Measurements from ENCODE around the gene CCDC85C.

CCDC85C gene

GRCh38 chr14:99604278-99604765 is 315 bp upstream of the CCDC85C start:
- H3K36me3 ChIP-seq (replicated peaks; ENCODE audit: low read depth, low read length), result no peaks in the 10 kb centered on the region

GRCh38 chr14:99602788-99603415 is 1.1 kb downstream of the CCDC85C start:
- H3K9me3 ChIP-seq (ENCODE audit: insufficient read depth, low read length), result no peaks in the 10 kb centered on the region
- no peaks in the 10 kb centered on the region for H3K36me3 ChIP-seq (replicated peaks; ENCODE audit: low read depth, low read length)
- peaks cover 8% of the 10 kb centered on the region for H3K4me1 ChIP-seq (ENCODE audit: low read length)
- H3K27ac ChIP-seq (ENCODE audit: low read length), result no peak overlapping the region
- TF ChIP-seq CTCF (IDR thresholded peaks at IDR 0.05; ENCODE audit: low read depth, low read length) (no peak), EZH2phosphoT487 (IDR thresholded peaks at IDR 0.05; ENCODE audit: low read depth) (no peak)
- H2AFZ ChIP-seq (ENCODE audit: low read depth, low read length), result no peak overlapping the region
- H3K4me3 ChIP-seq (ENCODE audit: low read length), result no peak overlapping the region
- H3K4me2 ChIP-seq (ENCODE audit: low read length), result no peak overlapping the region
- H3K79me2 ChIP-seq (ENCODE audit: low read length), result no peaks in the 10 kb centered on the region
- H3K9ac ChIP-seq (ENCODE audit: low read length), result no peak overlapping the region
- H4K20me1 ChIP-seq (ENCODE audit: insufficient read depth, low read length), result no peaks in the 10 kb centered on the region
- no peaks in the 10 kb centered on the region for H3K27me3 ChIP-seq (ENCODE audit: low read depth, low read length)

More at GRCh38 chr14:99604278-99604765, 315 bp upstream of the CCDC85C start:
- peak overlapping the region; percentile 97 for H3K9ac ChIP-seq (ENCODE audit: low read length)
- peak overlapping the region; percentile 71 for H3K27ac ChIP-seq (ENCODE audit: low read length)
- no peaks in the 10 kb centered on the region for H3K9me3 ChIP-seq (ENCODE audit: insufficient read depth, low read length)
- H4K20me1 ChIP-seq (ENCODE audit: insufficient read depth, low read length), result no peaks in the 10 kb centered on the region
- H3K79me2 ChIP-seq (ENCODE audit: low read length), result no peaks in the 10 kb centered on the region
- peaks cover 10% of the 10 kb centered on the region for H3K4me1 ChIP-seq (ENCODE audit: low read length)
- peak overlapping the region; percentile 95 for H3K4me3 ChIP-seq (ENCODE audit: low read length)
- TF ChIP-seq CTCF (IDR thresholded peaks at IDR 0.05; ENCODE audit: low read depth, low read length) (no peak), EZH2phosphoT487 (IDR thresholded peaks at IDR 0.05; ENCODE audit: low read depth) (no peak)
- H3K27me3 ChIP-seq (ENCODE audit: low read depth, low read length), result no peaks in the 10 kb centered on the region
- peak overlapping the region; percentile 90 for H3K4me2 ChIP-seq (ENCODE audit: low read length)
- H2AFZ ChIP-seq (ENCODE audit: low read depth, low read length), result 0 out of 2 replicates have a peak overlapping the region, but pooled peaks have one; percentile 65

- Histone ChIP-seq H3K4me2 (ENCODE audit: low read length) (no peak overlapping the region; the same call in none of the 2 replicates), H3K9ac (ENCODE audit: low read length) (no peak overlapping the region), H3K27ac (ENCODE audit: low read length) (no peak overlapping the region; the same call in 1 of the 2 replicates), H2AFZ (ENCODE audit: low read depth, low read length) (no peak overlapping the region), H3K27me3 (ENCODE audit: low read depth, low read length) (no peaks in the 10 kb centered on the region), H3K4me3 (ENCODE audit: low read length) (no peak overlapping the region), H3K79me2 (ENCODE audit: low read length) (no peaks in the 10 kb centered on the region), H3K9me3 (ENCODE audit: insufficient read depth, low read length) (no peaks in the 10 kb centered on the region), H4K20me1 (ENCODE audit: insufficient read depth, low read length) (no peaks in the 10 kb centered on the region), H3K4me1 (ENCODE audit: low read length) (peaks cover 8% of the 10 kb centered on the region), H3K36me3 (replicated peaks; ENCODE audit: low read depth, low read length) (no peaks in the 10 kb centered on the region)
- no peak for TF ChIP-seq CTCF (IDR thresholded peaks at IDR 0.05; ENCODE audit: low read depth, low read length)
- no peak for TF ChIP-seq EZH2phosphoT487 (IDR thresholded peaks at IDR 0.05; ENCODE audit: low read depth)
Observed at GRCh38 chr14:99602054-99602787, 1.8 kb downstream of the CCDC85C start.

GRCh38 chr14:99601361-99601831 is 2.6 kb downstream of the CCDC85C start:
- TF ChIP-seq EZH2phosphoT487 (IDR thresholded peaks at IDR 0.05; ENCODE audit: low read depth) (no peak), CTCF (IDR thresholded peaks at IDR 0.05; ENCODE audit: low read depth, low read length) (no peak)
- Histone ChIP-seq H3K9ac (ENCODE audit: low read length) (no peak overlapping the region), H3K4me1 (ENCODE audit: low read length) (peaks cover 8% of the 10 kb centered on the region), H3K4me2 (ENCODE audit: low read length) (no peak overlapping the region), H3K27me3 (ENCODE audit: low read depth, low read length) (no peaks in the 10 kb centered on the region), H3K27ac (ENCODE audit: low read length) (no peak overlapping the region), H3K36me3 (replicated peaks; ENCODE audit: low read depth, low read length) (no peaks in the 10 kb centered on the region), H2AFZ (ENCODE audit: low read depth, low read length) (no peak overlapping the region), H3K9me3 (ENCODE audit: insufficient read depth, low read length) (no peaks in the 10 kb centered on the region), H3K79me2 (ENCODE audit: low read length) (no peaks in the 10 kb centered on the region), H4K20me1 (ENCODE audit: insufficient read depth, low read length) (no peaks in the 10 kb centered on the region), H3K4me3 (ENCODE audit: low read length) (no peak overlapping the region)
